Cardiac septum (tissue), 1 donor: ENCODE measurements around the gene MEF2B. TPM values are rescaled to one million over a fixed set of nuclear protein-coding genes. Genes with fewer than 3 reads are reported as not detected.
"Not testable (repeated sequence)": the region's sequence is repeated elsewhere in the genome, so short reads cannot be mapped to it uniquely, and the experiment has no call there.

Experiments
- DNase-seq: peaks from one replicate; pipeline ENCODE4 v3.0.0-alpha.2; 2020; ENCODE audit warnings: low spot score
- intact Hi-C: fragments of 100-400 bp; cut with DNase I; formaldehyde crosslinking; loops from one replicate; pipeline ENCODE4 v1.14.0; 2022
- total RNA-seq: library from RNA; stranded (reverse); fragmentation: NEBNext Ultra II Directional; extraction: Animal tissue kit (Norgen Biotek cat#: 25700); gene quantifications from one replicate; pipeline ENCODE4 v1.2.1, GENCODE V29; 2021
- donor health status: DM: no; HTN: no; CAD: no.

Gene MEF2B
- total RNA-seq, 1 donor from 2014 or later: 0.67 TPM

DNA sequence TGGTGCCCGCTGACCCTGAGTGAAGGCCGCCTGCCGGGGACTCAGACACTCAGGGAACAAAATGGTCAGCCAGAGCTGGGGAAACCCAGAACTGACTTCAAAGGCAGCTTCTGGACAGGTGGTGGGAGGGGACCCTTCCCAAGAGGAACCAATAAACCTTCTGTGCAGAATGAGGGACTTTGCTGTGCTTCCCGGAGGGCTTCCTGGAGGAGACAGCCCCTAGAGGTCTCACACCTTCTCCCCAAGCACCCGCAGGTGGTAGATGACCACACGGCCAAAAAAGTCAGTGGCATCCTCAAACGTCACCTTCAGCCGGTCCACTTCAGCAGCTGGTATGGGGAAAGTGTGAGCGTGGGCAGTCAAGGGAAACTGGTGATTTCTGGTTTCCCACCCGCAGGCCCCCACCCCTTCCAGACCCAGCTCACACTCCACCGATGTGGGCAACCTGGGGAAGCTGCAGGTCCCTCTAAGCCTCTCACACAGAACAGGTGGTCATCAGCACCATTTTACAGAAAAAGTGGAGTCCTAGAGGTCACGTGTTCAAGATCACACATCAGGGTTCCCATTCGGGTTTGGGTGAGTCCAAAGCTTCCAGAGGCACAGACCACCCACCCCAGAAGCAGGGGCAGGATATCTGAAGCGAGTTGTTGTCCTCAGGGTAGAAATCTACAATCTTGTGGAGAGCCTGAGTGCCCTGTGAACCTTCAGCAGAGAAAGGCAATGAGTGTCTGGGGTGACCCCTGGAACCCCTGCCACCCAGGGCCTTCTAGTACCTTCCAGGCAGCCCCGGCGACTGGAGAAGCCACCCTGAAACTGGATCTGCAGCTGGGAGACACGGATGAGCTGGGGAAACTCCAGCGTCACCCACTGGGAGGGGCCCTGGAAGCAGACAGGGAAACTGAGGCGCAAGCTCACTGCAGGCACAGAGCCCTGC, 31.9 kb upstream of the MEF2B start:
- DNase-seq: no peak
- intact Hi-C loops: no loop called here

DNA sequence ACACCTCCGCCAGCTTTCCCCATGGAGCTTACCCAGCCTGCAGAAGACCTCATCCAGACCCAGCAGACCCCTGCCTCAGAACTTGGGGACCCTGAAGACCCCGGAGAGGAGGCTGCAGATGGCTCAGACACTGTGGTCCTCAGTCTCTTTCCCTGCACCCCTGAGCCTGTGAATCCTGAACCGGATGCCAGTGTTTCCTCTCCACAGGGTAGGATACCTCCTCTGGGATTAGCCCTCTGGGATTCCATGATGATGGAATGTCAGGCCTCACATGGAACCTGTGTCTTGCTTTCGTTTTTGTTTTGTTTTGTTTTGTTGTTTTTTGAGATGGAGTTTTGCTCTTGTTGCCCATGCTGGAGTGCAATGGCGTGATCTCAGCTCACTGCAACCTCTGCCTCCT, 23.9 kb upstream of the MEF2B start:
- no peak for DNase-seq
- intact Hi-C loops: loop anchor here (2.0 to 10.0 kb wide), 4 partner anchors 127 to 311 kb away; partner anchors contain the start of genes GATAD2A, MAU2, SLC25A42 and SUGP1

DNA sequence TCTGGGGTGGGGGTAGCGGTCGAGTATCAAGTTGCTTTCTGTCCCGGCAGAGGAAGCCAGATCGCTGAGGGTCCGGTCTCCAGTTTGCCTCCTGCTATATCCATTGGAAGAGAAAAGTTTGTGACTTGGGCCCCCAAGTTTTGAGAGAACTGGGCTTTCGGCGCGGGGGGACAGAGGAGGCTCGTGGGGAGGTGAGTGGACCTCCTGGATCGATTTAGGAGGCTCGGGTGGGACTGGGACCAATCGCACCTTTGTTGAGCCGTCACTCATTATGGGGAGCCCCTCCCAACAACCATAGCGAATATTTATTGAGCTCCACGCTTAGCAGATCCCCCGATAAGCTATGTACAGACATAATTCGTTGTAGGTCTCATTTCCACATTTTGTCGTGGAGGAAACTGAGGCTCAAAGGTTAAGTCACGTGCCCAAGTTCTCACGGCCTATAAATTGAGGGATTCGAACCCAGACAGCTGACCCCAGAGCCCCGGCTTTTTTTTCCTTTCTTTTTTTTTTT, 22.9 kb upstream of the MEF2B start:
- DNase-seq: no peak
- intact Hi-C loops: loop anchor here (1.0 to 10.0 kb wide), 5 partner anchors 10 to 312 kb away; partner anchors contain the start of genes GATAD2A, MAU2, NR2C2AP and SLC25A42

DNA sequence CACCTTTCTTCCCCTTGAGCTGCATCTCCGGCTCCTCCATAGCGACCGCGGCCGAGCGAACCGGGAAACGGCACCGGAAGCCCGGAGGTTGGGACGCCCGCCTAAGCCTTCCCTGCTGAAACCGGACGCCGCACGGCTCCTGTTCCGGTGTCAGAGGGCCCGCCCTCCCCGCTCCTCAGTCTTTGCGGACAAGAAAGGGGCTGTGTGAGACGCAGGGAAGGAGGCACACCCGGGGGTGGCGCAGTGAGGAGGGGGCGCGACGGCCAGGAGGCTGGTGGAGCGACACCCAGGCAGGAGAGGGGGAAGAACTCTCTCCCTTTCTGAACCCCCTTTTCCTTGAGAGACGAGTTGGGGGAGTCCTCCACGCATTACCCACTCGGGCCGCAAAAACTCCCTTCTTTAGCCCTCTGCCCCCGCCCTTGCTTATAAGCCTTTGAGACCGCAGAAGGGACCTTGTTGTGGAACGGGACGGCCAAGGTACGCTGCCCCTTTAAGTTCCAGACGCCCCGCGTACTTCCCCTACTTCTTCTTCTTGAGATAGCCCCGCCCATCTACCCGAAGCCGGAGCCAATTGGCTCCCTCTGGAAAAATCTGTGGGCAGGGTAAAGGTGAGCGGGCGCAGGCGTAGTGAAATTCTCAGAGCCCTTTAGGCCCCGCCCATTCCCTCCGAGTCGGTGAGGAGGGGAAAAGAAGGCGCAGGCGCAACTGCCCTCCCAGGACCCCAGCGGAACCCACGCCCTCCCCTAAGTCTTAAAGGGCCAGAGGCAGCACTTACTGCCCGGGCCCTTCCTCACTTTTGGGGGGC, 22.2 kb upstream of the MEF2B start, which contains the start of the genes BORCS8 and RFXANK:
BORCS8 (minus strand) TSS at position 75 of the 805 bp plus-strand sequence; CDS start at position 40, 35 bp downstream.
RFXANK (plus strand) TSS at position 181 of the 805 bp plus-strand sequence. CDS start 1,689 bp downstream, outside the sequence.
- intact Hi-C loops: loop anchor here (1.0 to 10.0 kb wide), 5 partner anchors 11 to 313 kb away; partner anchors contain the start of genes GATAD2A, MAU2, NR2C2AP and SLC25A42
- peak; percentile 99 for DNase-seq

DNA sequence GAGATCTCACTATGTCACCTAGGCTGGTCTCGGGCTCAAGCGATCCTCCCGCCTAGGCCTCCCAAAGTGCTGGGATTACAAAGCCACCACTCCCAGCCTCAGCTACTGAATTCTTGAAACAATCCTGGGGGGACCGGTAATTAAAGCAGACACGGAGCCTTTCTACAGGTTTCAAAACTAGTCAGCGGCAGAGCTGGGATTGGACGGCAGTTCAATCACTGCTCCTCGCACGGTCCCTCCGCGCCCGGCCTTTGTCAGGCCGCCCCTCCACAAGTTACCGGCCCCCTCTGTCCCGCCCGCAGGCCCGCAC, 21.7 kb upstream of the MEF2B start:
- DNase-seq: no peak
- intact Hi-C loops: loop anchor here (1.0 to 10.0 kb wide), 5 partner anchors 12 to 313 kb away; partner anchors contain the start of genes GATAD2A, MAU2, NR2C2AP and SLC25A42

DNA sequence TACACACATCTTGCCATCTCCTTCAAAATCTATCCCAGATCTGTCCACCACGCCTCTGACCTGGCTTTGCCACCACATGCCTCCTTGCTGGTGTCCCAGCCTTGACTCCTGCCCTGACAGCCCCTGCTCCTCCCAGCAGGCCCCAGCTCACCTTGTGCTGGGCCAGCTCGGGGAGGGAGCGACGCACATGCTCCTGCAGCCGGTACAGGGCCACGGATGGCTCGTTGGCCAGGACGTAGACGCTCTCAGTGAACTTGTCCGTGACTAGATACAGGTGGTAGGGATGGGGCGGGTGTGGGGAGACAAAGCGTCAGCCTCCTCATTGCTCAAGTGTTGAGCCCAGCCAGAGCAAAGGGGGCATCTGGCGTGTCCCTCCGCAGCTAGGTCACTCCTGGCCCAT, 16.7 kb upstream of the MEF2B start:
- DNase-seq: no peak
- intact Hi-C loops: no loop called here

DNA sequence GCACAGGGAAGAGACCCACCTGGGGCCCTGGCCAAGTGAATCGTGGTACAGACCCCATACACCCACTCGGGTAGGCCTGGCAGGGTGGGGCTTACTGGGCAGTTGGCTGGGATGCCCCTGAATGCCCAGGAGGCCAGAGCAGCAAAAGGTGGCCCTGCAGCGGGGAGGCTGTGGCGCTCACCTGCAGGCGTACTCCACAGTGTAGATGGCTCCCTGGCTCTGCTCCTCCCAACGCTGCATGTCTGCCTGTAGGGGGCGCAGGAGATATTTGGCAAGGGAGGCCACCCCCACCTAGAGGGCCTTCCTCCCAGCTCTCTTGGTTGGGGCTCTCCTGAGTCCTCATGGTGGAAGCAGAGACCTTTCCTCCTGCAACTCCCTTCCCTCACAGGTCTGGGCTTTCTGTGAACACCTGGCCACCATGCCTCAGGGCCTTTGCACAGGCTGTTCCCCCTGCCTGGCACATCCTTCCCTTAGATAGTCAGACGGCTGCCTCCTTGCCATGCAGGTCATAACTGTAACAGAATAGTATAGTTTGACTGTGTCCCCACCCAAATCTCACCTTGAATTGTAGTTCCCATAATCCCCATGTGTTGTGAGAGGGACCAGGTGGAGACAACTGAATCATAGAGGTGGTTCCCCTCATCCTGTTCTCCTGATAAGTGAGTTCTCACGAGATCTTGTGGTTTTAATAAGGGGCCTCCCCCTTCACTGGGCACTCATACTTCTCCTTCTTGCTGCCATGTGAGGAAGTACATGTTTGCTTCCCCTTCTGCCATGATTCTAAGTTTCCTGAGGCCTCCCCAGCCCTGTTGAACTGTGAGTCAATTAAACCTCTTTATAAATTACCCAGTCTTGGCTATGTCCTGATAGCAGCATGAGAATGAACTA, 16.0 kb upstream of the MEF2B start:
- intact Hi-C loops: no loop called here
- DNase-seq: no peak

DNA sequence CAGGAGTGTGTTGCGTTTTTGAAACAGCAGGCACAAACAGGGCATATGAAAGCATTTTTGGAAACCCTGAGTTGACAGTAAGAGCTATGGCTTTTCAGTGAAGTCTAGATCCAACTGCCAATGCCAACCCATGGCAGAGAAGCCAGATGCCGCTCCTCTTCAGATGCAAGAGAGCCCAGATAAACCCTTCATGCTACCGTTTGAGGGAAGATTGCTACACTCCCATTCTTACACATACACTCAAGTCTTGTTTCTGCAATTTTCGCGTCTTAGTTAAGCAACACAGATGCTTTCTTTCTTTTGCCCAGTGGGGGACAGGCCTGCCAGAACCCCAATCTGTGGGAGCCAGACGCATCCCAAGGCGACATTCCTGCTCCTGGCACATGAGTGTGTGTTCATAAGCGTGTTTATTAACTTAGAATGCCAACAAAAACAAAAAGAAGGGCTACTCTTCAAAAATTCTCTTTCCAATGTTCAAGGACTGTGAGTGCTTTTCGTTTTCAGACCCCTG, 11.5 kb upstream of the MEF2B start:
- intact Hi-C loops: no loop called here
- no peak for DNase-seq

DNA sequence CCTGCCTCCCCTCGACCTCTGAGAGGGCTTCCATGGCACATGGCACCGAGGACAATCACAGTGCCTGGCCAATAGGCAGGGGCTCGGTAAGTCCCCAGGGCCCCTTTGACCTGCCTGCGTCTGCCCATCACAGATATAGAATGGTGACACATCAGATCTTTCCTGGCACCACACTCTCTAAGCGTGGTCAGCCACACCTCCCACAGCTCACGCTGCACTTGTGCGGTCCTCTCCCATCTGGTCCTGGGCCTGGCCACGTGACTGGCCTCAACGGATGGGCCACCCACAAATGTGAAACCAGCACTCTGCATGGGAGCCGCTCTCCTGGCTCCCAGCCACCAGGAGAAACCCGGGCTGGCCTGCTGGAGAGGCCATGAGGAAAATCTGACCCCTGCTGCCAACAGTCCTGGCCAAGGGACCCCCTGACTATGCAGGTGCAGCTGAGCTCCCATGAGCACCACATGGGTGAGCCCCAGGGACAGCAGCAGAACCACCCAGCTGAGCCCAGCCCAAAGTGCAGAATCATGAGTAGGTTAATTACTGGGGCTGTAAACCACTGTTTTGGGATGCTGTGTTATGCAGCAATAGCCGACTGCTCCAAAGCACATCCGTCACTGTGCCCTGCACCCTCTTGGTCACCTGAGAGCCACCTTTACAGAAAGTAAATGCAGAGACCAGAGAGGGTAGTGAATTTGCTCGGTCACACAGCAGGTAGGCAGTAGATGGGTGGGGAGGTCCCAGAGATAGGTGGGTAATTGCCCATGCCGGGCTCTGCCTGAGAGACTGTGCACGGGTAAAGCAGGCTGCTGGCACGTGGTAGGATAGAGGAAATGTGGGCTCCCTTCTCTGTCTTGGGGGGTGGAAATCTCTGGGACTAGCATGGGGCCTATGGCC, 9.7 kb upstream of the MEF2B start:
- intact Hi-C loops: no loop called here

DNA sequence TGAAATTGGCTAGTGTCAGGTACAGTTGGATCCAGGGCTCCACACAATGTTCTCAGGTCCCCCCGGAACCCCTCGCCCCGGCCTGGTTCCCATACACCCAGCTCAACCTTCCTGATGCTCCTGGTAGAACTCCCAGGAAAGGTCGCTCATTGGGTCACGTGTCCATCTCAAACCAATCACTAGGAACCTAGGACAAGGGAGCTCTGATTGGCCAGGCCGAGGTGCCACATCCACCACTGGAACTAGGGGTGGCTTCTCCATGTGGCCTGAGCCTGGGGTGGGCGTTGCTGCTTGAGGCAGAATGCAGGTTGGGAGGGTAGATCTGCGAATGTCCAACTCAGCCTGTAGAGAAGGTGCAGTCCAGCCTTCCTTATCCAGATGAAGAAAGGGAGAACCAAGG, 6.9 kb upstream of the MEF2B start:
- DNase-seq: no peak
- intact Hi-C loops: no loop called here

More for the DNA sequence above, 9.7 kb upstream of the MEF2B start:
- no peak for DNase-seq

DNA sequence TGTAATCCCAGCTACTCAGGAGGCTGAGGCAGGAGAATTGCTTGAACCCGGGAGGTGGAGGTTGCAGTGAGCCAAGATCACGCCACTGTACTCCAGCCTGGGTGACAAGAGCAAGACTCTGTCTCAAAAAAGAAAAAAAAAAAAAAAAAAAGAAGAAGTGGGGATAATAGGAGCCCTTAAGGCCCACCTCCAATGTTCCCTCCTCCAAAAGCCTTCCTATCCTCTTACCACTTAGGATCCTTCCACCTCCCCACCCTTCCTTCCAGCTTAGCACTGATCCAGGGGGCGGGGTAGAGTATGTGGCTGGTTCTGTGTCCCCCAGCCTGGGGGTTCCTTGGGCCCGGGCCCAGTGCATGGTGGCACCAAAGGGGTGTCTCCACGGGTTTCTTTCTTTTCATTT, 3.2 kb upstream of the MEF2B start:
- intact Hi-C loops, DNase-seq: not testable (repeated sequence)

DNA sequence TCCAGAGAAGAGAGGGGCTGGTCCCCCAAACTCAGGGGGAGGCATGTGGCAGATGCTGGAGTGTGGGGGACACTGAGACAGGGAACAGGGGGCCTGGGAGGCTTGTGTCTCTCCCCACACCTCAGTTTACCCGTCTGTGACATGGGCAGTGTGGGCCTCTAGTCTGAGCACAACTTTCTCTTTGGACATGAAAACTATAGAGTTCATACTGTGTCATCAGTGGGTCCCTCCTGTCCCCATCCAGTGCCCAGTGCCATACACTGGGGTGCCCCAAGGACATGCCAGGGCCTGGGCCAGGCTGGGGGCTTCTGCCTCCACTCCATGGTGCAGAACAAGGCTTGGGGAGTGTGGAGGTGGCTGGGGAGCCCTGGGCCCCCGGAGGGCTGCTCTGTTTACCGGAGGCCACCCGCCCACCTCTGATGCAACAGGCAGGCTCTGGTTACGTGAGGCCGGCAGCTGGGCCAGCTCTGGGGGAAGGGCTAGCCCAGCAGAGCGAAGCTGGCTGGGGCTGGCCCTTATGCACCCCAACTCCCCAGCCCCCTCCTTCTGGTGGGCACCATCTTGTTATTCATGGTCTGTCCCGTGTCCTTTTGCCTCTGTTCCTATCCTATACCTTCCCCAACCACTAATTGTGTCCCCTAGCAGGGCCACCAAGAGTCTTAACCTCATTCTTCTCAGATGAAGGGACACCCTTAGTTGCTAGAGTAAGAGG, 1.9 kb upstream of the MEF2B start:
- intact Hi-C loops: no loop called here
- no peak for DNase-seq

DNA sequence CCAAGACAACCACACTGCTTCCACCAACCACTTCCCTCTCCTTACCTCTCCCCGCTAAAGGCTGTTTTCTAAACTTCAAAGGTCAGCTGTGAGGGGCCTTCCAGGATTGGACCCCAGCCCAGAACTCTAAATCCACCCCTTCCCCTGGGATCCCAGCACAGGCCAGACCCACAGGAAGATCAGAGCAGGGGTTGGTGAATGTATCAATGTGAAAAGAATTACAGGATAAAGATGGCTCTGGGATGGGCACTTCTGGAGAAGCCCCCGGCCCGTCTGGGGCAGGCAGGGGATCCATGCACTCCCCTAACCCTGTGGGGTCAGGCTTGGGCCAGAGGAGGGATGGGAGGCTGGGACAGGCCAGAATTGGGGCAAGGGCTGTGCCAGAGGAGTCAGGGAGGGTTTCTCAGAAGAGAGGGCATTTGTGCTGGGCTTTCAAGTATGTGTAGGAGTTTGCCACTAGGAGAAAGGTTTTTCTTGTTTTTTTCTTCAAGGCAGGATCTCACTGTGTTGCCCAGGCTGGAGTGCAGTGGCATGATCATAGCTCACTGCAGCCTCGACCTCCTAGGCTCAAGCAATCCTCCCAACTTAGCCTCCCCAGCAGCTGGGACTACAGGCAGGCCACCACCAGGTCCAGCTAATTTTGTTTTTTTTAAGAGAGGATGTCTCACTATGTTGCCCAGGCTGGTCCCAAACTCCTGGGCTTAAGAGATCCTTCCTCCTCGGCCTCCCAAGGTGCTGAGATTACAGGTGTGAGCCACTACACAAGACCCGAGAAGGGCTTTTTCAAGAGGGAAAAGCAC, 1.0 kb upstream of the MEF2B start:
- no peak for DNase-seq
- intact Hi-C loops: no loop called here

DNA sequence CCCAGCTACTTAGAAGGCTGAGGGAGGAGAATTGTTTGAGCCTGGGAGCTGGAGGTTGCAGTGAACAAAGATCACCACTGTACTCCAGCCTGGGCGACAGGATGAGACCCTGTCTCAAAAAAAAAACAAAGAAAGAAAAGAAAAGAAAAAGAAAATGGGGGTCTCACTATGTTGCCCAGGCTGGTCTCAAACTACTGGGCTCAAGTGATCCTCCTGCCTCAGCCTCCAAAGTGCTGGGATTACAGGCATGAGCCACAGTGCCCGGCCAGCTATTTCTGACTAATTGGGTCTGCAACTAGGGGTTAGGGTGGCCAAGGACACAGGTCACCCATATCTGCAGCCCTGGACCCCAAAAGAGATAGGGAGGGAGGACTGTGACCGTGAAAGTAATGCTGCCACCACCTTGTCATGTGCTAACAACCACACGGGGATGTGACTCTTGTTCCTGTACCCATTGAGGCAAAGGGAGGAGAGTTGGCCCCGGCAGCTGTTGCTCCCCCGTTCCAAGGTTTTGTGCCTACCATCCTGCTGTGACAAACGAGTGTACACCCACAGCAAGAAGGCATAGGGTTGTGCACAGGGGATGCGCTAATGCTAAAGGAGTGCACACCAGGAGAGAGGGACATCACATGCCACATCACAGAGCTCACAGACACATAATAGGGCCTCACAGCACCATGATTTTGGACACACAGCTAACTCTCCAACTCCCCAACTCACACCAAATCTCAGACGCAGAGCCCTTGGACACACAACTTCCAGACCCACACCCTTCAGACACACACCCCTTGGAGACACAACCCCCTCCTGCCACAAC, 619 bp downstream of the MEF2B start:
- intact Hi-C loops: no loop called here
- DNase-seq: no peak

DNA sequence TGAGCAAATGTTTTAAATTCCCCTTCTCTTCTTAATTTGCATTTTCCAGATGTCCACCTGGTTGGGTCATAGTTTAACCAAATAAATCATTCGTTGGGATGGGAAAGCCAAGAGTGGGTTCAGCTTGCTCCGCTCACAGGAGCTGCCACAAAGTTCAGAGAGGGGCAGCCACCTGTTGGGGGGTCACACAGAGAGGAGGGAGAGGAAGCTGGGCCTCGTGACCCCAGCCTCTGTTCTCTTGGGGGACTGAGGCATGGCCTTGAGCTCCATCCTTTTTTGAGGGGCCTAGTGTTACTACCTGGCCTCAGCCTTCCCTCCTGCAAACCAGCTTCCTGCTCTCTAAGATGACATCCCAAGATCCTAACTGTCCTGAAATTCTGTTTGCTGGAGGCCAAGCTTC, 2.5 kb downstream of the MEF2B start:
- DNase-seq: no peak
- intact Hi-C loops: no loop called here

DNA sequence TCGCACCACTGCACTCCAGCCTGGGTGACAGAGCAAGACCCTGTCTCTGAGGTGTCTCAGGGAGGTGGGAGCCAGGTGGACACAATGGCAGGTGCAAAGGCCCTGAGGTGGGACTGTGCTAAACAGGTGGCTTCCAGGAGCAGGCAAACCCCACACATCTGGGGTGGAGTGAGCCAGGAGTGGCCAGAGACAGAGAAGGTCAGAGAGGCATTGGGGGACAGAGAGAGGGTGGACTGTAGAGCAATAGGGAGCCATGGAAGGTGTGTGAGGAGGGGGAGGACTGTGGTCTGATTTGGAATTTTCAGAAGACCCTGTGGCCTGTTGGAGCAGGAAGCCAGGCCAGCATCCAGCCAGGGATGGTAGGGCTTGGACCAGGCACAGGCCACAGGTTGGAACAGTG, 4.7 kb downstream of the MEF2B start:
- no peak for DNase-seq
- intact Hi-C loops: no loop called here
